ENCODE data around the gene HSPBP1.

GRCh38 chr19:55297267-55297666, 17.4 kb upstream of the HSPBP1 start:
- TF ChIP-seq CTCF (IDR thresholded peaks at IDR 0.05; ENCODE audit: poor library complexity, severe bottlenecking): no peak
- TF ChIP-seq EP300 (conservative IDR thresholded peaks at IDR 0.05; ENCODE audit: poor library complexity, severe bottlenecking): no peak

All from neural cell (in vitro differentiated cells).